ENCODE data around the gene C6. TPM values are rescaled to one million over a fixed set of nuclear protein-coding genes. Genes with fewer than 3 reads are reported as not detected.
"Not testable (repeated sequence)": the region's sequence is repeated elsewhere in the genome, so short reads cannot be mapped to it uniquely, and the experiment has no call there.

Gene C6
- not detected for total RNA-seq
- 0 reads per million in 2 donors for total RNA-seq

- Mint-ChIP-seq H3K4me3 (no peak within 1 kb of the TSS), H3K27ac (no peak within 1 kb of the TSS), H3K27me3 (no peaks in the 10 kb centered on the region), H3K4me1 (no peaks in the 10 kb centered on the region), H3K36me3 (ENCODE audit: low read depth) (no peaks in the 10 kb centered on the region)
- no peaks in the 10 kb centered on the region for H3K9me3 ChIP-seq (ENCODE audit: control insufficient read depth, low read length, poor library complexity, severe bottlenecking)
- ATAC-seq (no peak), DNase-seq (no peak)
Measured at GRCh38 chr5:41213340-41213739, at the start of gene C6. TSS of gene C6 (minus strand) at chr5:41213532. CDS start at chr5:41203230, 10,302 bp downstream.

DNA sequence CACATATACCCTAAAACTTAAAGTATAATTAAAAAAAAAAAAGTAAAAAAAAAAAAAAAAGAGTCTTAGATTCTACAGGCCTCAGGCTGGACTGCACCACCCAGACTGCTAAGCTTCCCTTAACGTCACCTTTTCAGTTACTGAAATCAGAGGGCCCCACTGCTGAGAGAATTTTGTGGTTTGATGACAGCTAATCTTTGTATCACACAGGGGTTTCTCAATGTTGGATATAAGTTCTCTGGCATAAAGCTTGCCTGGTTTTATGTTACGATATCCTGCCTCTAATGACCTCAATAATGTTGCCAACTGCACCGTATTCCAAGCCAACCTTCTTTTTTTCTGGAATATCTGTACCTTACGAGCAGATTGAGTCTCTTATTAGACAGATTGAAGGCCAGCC is 43.1 kb upstream of the C6 start:
- Mint-ChIP-seq H3K27ac (no peak overlapping the region), H3K4me1 (no peaks in the 10 kb centered on the region), H3K36me3 (ENCODE audit: low read depth) (no peaks in the 10 kb centered on the region), H3K4me3 (no peak overlapping the region), H3K27me3 (no peaks in the 10 kb centered on the region)
- ATAC-seq (no peak), DNase-seq (no peak)
- no peaks in the 10 kb centered on the region for H3K9me3 ChIP-seq (ENCODE audit: control insufficient read depth, low read length, poor library complexity, severe bottlenecking)

GRCh38 chr5:41253109-41253508 is 39.8 kb upstream of the C6 start:
- no peaks in the 10 kb centered on the region for H3K4me1 Mint-ChIP-seq
- ATAC-seq (no peak), DNase-seq (no peak)
- no peaks in the 10 kb centered on the region for H3K27me3 Mint-ChIP-seq
- H3K9me3 ChIP-seq (ENCODE audit: control insufficient read depth, low read length, poor library complexity, severe bottlenecking): no peaks in the 10 kb centered on the region
- no peaks in the 10 kb centered on the region for H3K36me3 Mint-ChIP-seq (ENCODE audit: low read depth)
- no peak overlapping the region for H3K27ac Mint-ChIP-seq
- H3K4me3 Mint-ChIP-seq: no peak overlapping the region

GRCh38 chr5:41252036-41252435 is 38.7 kb upstream of the C6 start:
- Mint-ChIP-seq H3K36me3 (ENCODE audit: low read depth) (no peaks in the 10 kb centered on the region), H3K4me1 (no peaks in the 10 kb centered on the region), H3K4me3 (no peak overlapping the region), H3K27ac (no peak overlapping the region), H3K27me3 (no peaks in the 10 kb centered on the region)
- ATAC-seq: no peak
- H3K9me3 ChIP-seq (ENCODE audit: control insufficient read depth, low read length, poor library complexity, severe bottlenecking): no peaks in the 10 kb centered on the region
- DNase-seq: no peak

GRCh38 chr5:41250351-41250987 is 37.1 kb upstream of the C6 start:
- no peaks in the 10 kb centered on the region for H3K9me3 ChIP-seq (ENCODE audit: control insufficient read depth, low read length, poor library complexity, severe bottlenecking)

DNA sequence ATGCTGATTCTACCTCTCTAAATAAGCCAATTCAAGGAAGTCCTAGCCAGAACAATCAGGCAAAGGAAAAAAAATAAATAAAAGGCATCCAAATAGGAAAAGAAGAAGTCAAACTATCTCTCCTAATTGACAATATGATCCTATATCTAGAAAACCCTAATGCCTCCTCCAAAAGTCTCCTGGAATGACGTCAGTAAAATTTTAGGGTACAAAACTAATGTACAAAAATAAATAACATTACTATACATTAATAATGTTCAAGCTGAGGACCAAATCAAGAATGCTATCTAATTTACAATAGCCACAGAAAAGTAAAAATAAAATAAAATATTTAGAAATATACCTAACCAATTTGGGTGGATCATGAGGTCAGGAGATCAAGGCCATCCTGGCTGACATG is 33.8 kb upstream of the C6 start:
- Mint-ChIP-seq H3K27me3 (no peaks in the 10 kb centered on the region), H3K27ac (no peak overlapping the region), H3K36me3 (ENCODE audit: low read depth) (no peaks in the 10 kb centered on the region), H3K4me1 (no peaks in the 10 kb centered on the region), H3K4me3 (no peak overlapping the region)
- ATAC-seq (no peak), DNase-seq (no peak)
- no peaks in the 10 kb centered on the region for H3K9me3 ChIP-seq (ENCODE audit: control insufficient read depth, low read length, poor library complexity, severe bottlenecking)

More at GRCh38 chr5:41250351-41250987, 37.1 kb upstream of the C6 start:
- ATAC-seq (no peak), DNase-seq (no peak)
- Mint-ChIP-seq H3K4me1 (no peaks in the 10 kb centered on the region), H3K36me3 (ENCODE audit: low read depth) (no peaks in the 10 kb centered on the region), H3K27ac (no peak overlapping the region), H3K27me3 (no peaks in the 10 kb centered on the region), H3K4me3 (no peak overlapping the region)

- ATAC-seq (no peak), DNase-seq (no peak)
- H3K9me3 ChIP-seq (ENCODE audit: control insufficient read depth, low read length, poor library complexity, severe bottlenecking): no peaks in the 10 kb centered on the region
- Mint-ChIP-seq H3K36me3 (ENCODE audit: low read depth) (no peaks in the 10 kb centered on the region), H3K27me3 (no peaks in the 10 kb centered on the region), H3K4me1 (no peaks in the 10 kb centered on the region), H3K27ac (no peak overlapping the region), H3K4me3 (no peak overlapping the region)
Measured at GRCh38 chr5:41246376-41246775, 33.0 kb upstream of the C6 start.

GRCh38 chr5:41243558-41243957 is 30.2 kb upstream of the C6 start:
- H3K4me3 Mint-ChIP-seq: no peak overlapping the region
- H3K9me3 ChIP-seq (ENCODE audit: control insufficient read depth, low read length, poor library complexity, severe bottlenecking): no peaks in the 10 kb centered on the region
- no peaks in the 10 kb centered on the region for H3K4me1 Mint-ChIP-seq
- DNase-seq (no peak), ATAC-seq (no peak)
- no peak overlapping the region for H3K27ac Mint-ChIP-seq
- no peaks in the 10 kb centered on the region for H3K36me3 Mint-ChIP-seq (ENCODE audit: low read depth)
- no peaks in the 10 kb centered on the region for H3K27me3 Mint-ChIP-seq

DNA sequence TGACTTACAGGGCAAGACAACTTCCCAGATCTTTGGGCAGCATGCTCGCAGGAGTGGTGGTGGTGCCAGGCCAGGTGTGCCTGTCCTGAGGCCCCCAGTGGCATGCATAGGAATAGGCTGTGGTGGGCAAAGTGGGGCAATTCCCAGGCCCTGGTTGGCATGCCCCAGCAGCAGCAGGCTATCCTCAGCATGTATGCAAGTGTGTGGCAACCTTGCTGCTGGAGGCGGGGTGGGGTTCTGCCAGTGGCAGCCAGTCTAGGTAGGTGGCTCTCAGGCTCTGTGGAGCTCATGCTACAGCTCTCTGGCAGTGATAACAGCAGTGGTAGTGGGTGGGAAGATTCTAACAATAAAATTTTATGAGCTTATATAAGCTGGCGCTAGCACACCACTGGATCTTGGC is 27.7 kb upstream of the C6 start:
- H3K27me3 Mint-ChIP-seq: no peaks in the 10 kb centered on the region
- no peaks in the 10 kb centered on the region for H3K9me3 ChIP-seq (ENCODE audit: control insufficient read depth, low read length, poor library complexity, severe bottlenecking)

GRCh38 chr5:41240390-41240789 is 27.1 kb upstream of the C6 start:
- Mint-ChIP-seq H3K4me3 (no peak overlapping the region), H3K4me1 (no peaks in the 10 kb centered on the region), H3K27ac (no peak overlapping the region), H3K27me3 (no peaks in the 10 kb centered on the region), H3K36me3 (ENCODE audit: low read depth) (no peaks in the 10 kb centered on the region)
- DNase-seq (no peak), ATAC-seq (no peak)
- no peaks in the 10 kb centered on the region for H3K9me3 ChIP-seq (ENCODE audit: control insufficient read depth, low read length, poor library complexity, severe bottlenecking)

More for the DNA sequence above, 27.7 kb upstream of the C6 start:
- Mint-ChIP-seq H3K27ac (no peak overlapping the region), H3K4me1 (no peaks in the 10 kb centered on the region), H3K4me3 (no peak overlapping the region), H3K36me3 (ENCODE audit: low read depth) (no peaks in the 10 kb centered on the region)
- ATAC-seq (no peak), DNase-seq (no peak)

- Mint-ChIP-seq H3K36me3 (ENCODE audit: low read depth) (no peaks in the 10 kb centered on the region), H3K4me1 (no peaks in the 10 kb centered on the region), H3K4me3 (no peak overlapping the region), H3K27me3 (no peaks in the 10 kb centered on the region), H3K27ac (no peak overlapping the region)
- ATAC-seq (no peak), DNase-seq (no peak)
- no peaks in the 10 kb centered on the region for H3K9me3 ChIP-seq (ENCODE audit: control insufficient read depth, low read length, poor library complexity, severe bottlenecking)
Measured at GRCh38 chr5:41234475-41234874, 21.1 kb upstream of the C6 start.

- Mint-ChIP-seq H3K36me3 (ENCODE audit: low read depth) (no peaks in the 10 kb centered on the region), H3K4me3 (no peak overlapping the region), H3K27ac (no peak overlapping the region), H3K27me3 (no peaks in the 10 kb centered on the region), H3K4me1 (no peaks in the 10 kb centered on the region)
- no peak for DNase-seq
- no peak for ATAC-seq
- H3K9me3 ChIP-seq (ENCODE audit: control insufficient read depth, low read length, poor library complexity, severe bottlenecking): no peaks in the 10 kb centered on the region
Measured at GRCh38 chr5:41232797-41233196, 19.5 kb upstream of the C6 start.

DNA sequence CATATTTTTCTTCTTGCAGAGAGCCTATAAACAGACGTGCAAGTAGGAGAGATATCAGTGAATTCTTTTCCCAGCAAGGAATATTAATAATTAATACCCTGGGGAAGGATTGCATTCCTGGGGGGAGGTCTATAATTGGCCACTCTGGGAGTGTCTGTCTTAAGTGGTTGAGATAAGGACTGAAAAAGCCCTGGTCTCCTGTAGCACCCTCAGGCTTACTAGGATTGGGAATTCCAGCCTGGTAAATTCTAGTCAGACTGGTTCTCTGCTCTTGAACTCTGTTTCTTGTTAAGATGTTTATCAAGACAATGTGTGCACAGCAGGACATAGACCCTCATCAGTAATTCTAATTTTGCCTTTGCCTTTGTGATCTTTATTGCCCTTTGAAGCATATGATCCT is 16.9 kb upstream of the C6 start:
- not testable (repeated sequence) for H3K27me3 Mint-ChIP-seq; DNase-seq; H3K36me3 Mint-ChIP-seq (ENCODE audit: low read depth); H3K9me3 ChIP-seq (ENCODE audit: control insufficient read depth, low read length, poor library complexity, severe bottlenecking); ATAC-seq; H3K4me3 Mint-ChIP-seq; H3K27ac Mint-ChIP-seq; H3K4me1 Mint-ChIP-seq

- Mint-ChIP-seq H3K4me1 (no peaks in the 10 kb centered on the region), H3K36me3 (ENCODE audit: low read depth) (no peaks in the 10 kb centered on the region), H3K4me3 (no peak overlapping the region), H3K27ac (no peak overlapping the region), H3K27me3 (no peaks in the 10 kb centered on the region)
- no peaks in the 10 kb centered on the region for H3K9me3 ChIP-seq (ENCODE audit: control insufficient read depth, low read length, poor library complexity, severe bottlenecking)
- DNase-seq: no peak
- ATAC-seq: no peak
Measured at GRCh38 chr5:41223962-41224361, 10.6 kb upstream of the C6 start.

Data from T-helper 17 cell (primary cell).